Measurements from ENCODE around the gene UBE2E1. TPM values are rescaled to one million over a fixed set of nuclear protein-coding genes. Genes with fewer than 3 reads are reported as not detected.

The UBE2E1 gene
- total RNA-seq, 4 donors from 2014 or later = 61.6 to 88.4 (median 79.6) TPM

DNA sequence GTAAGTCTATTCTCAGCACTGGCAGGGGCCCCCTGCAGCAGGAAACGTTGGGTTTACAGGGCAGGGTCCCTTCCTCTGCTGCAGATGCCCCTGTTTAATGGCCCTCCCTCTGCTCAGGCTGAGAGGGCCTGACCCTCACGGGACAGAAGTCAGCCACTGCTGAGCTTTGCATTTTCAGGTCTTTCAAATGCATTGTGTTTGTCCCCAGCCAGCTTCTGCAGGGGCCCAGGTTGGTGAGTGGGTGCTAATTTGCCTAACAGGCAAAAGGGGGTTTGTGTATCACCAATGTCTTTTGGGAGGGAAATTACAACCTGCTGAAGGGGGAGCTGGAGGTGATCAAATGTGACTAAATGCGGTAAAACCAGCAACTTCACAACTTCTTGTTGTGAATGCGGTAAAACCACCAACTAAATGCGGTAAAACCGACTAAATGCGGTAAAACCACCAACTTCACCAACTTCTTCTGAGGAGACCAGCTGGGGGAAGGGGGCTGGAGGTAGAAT lies 44.8 kb upstream of the UBE2E1 start:
- WGBS, 2 donors = 75 to 83% methylated on average over 5 to 7 of the region's 7 CpGs
- intact Hi-C loops (cut with DNase I) = no loop called here
- Histone ChIP-seq H3K36me3 (no peaks in the 10 kb centered on the region), H3K27ac (no peak overlapping the region), H3K9me3 (no peaks in the 10 kb centered on the region), H3K4me3 (replicated peaks in 1 of 3) (no peak overlapping the region), H3K4me1 (no peaks in the 10 kb centered on the region), H3K27me3 (no peaks in the 10 kb centered on the region)
- TF ChIP-seq POLR2A (IDR thresholded peaks at IDR 0.05) = no peak
- TF ChIP-seq, protein P1, sequence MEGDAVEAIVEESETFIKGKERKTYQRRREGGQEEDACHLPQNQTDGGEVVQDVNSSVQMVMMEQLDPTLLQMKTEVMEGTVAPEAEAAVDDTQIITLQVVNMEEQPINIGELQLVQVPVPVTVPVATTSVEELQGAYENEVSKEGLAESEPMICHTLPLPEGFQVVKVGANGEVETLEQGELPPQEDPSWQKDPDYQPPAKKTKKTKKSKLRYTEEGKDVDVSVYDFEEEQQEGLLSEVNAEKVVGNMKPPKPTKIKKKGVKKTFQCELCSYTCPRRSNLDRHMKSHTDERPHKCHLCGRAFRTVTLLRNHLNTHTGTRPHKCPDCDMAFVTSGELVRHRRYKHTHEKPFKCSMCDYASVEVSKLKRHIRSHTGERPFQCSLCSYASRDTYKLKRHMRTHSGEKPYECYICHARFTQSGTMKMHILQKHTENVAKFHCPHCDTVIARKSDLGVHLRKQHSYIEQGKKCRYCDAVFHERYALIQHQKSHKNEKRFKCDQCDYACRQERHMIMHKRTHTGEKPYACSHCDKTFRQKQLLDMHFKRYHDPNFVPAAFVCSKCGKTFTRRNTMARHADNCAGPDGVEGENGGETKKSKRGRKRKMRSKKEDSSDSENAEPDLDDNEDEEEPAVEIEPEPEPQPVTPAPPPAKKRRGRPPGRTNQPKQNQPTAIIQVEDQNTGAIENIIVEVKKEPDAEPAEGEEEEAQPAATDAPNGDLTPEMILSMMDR (IDR thresholded peaks at IDR 0.05) = no peak
- no peak for DNase-seq

DNA sequence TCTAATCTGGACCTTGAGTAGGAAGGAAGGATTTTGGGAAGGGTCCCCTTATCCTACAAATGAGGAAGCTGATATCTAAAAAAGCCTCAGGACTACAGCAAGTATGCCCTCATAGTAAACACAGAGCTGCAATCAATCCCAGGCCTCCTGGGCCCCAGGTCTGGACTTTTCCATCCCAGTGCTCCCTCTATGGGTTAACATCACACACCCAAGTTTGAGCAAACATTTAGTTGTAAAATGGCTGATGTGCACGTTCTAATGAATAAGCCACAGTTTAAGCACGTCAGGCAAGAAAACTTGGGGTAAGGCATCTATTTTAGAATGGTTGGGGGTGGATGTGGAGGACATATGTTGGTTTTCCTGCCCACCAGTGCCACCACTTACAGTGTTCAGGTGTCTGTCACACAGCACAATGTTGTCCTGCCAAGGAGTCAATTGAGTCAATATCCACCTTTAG lies 44.3 kb upstream of the UBE2E1 start:
- H3K27ac ChIP-seq = no peak overlapping the region
- H3K4me1 ChIP-seq = no peaks in the 10 kb centered on the region
- no peaks in the 10 kb centered on the region for H3K36me3 ChIP-seq
- TF ChIP-seq POLR2A (IDR thresholded peaks at IDR 0.05) = no peak
- TF ChIP-seq, protein P1 (IDR thresholded peaks at IDR 0.05) = peak in 3 of 6 experiments; percentile 17 to 33 (median 30)
- DNase-seq = peak; percentile 38 to 45
- 51 to 52% methylated on average over 2 of the region's 2 CpGs for WGBS, 2 donors
- intact Hi-C loops (cut with DNase I) = no loop called here
- H3K4me3 ChIP-seq (replicated peaks in 1 of 3) = no peak overlapping the region
- H3K27me3 ChIP-seq = no peaks in the 10 kb centered on the region
- H3K9me3 ChIP-seq = no peaks in the 10 kb centered on the region

DNA sequence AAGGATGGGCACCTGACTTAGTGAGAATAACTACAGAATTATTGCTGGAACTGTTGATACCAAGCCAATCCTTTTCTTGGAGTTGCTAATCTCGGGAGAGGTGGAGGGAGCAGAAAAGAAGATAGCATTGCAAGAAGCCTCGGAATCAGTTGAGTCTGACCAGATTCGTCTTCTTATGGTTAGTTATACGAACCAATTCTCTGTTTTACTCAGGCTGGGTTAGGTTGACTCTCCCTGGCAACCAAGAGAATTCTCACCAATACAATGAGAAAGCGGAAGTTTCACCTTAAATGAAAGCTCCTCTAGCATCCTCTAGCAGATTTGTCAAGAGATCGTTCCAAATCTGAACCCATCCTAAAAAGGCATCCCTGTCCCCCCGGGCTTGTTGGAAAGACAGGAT lies 43.5 kb upstream of the UBE2E1 start:
- no peak for DNase-seq
- Histone ChIP-seq H3K27me3 (no peaks in the 10 kb centered on the region), H3K27ac (no peak overlapping the region), H3K36me3 (no peaks in the 10 kb centered on the region), H3K9me3 (no peaks in the 10 kb centered on the region), H3K4me3 (replicated peaks in 1 of 3) (no peak overlapping the region), H3K4me1 (no peaks in the 10 kb centered on the region)
- 91 to 92% methylated on average over 7 of the region's 7 CpGs for WGBS, 2 donors
- intact Hi-C loops (cut with DNase I) = no loop called here
- TF ChIP-seq POLR2A (IDR thresholded peaks at IDR 0.05) = no peak
- TF ChIP-seq, protein P1 (IDR thresholded peaks at IDR 0.05) = no peak

DNA sequence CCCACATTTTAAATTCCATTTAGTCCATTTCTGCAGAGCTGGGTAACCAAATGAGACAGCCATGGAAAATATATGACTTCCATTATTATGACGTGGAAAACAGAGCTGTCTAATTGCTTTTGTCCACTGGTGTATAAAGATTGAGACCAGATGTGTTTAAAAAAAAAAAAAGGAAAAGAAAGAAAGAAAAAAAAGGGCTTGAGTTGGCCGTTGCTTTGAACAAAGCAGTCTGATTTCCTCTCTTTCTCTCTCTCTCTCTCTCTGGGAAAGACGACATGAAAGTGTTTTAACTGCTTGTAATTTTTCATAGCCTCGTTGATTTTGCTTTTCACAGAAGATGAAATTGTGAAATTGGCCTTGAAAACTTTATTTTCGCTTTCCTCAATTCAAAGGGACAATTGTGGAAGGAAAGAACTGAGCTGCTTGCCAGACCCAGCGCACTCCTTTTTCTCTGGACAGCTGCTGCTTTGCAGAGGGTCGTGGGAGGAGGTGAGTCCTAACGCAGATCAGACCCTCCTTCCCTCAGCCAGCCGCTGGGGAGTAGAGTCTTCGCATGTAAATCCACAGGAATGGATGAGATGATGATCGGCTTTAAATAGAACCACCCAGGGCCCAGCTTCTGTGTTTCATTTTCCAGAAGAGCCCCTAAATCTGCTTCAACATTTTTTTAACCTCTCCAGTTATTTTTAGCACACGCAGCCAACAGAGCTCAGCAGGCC lies 42.8 kb upstream of the UBE2E1 start:
- no peak for DNase-seq
- H3K27me3 ChIP-seq = no peaks in the 10 kb centered on the region
- WGBS, 2 donors = 41 to 53% methylated on average over 12 of the region's 12 CpGs
- H3K9me3 ChIP-seq = no peaks in the 10 kb centered on the region
- TF ChIP-seq POLR2A (IDR thresholded peaks at IDR 0.05) = no peak
- TF ChIP-seq, protein P1 (IDR thresholded peaks at IDR 0.05) = no peak
- no peak overlapping the region for H3K27ac ChIP-seq
- intact Hi-C loops (cut with DNase I) = no loop called here
- H3K36me3 ChIP-seq = no peaks in the 10 kb centered on the region
- no peak overlapping the region for H3K4me3 ChIP-seq (replicated peaks in 1 of 3)
- H3K4me1 ChIP-seq = no peaks in the 10 kb centered on the region

DNA sequence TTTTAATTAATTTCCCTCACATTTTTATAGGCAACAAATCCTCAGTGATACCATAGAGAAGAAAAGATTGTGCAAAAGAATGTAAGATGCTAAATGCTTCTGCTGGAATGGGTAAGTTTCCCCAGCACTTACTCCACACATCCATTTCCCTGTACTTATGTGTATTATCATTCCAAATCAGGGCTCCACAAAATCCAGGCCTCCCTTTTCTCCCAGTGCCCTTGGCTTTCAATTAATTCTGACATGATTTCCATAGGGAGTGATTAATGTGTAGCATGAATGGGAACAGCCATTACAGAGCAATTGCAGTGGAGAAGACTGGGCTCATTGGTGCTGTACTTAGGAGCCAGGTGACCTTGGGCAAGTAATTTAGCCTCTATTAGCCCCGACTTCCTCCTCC lies 41.3 kb upstream of the UBE2E1 start:
- intact Hi-C loops (cut with DNase I) = no loop called here
- no peak overlapping the region for H3K4me3 ChIP-seq (replicated peaks in 1 of 3)
- no peaks in the 10 kb centered on the region for H3K9me3 ChIP-seq
- WGBS, 2 donors = 89 to 93% methylated on average over 1 of the region's 1 CpG
- no peak for DNase-seq
- H3K27me3 ChIP-seq = no peaks in the 10 kb centered on the region
- TF ChIP-seq, protein P1 (IDR thresholded peaks at IDR 0.05) = no peak
- no peak for TF ChIP-seq POLR2A (IDR thresholded peaks at IDR 0.05)
- no peaks in the 10 kb centered on the region for H3K4me1 ChIP-seq
- no peaks in the 10 kb centered on the region for H3K36me3 ChIP-seq
- no peak overlapping the region for H3K27ac ChIP-seq

Data from thyroid gland (tissue), 4 donors.